Measurements from ENCODE around the gene FMN1.

- TF ChIP-seq CTCF (IDR thresholded peaks at IDR 0.05; ENCODE audit: control extremely low read depth in 1 of 3, insufficient read depth in 1 of 3, low read depth in 1 of 3, low read length in 3 of 3) (no peak), POLR2A (IDR thresholded peaks at IDR 0.05; ENCODE audit: control extremely low read depth in 1 of 2, low read depth in 2 of 2, low read length in 2 of 2) (no peak), HDAC2 (IDR thresholded peaks at IDR 0.05; ENCODE audit: borderline replicate concordance in 1 of 2, low read depth in 2 of 2, low read length in 2 of 2) (no peak), CHD7 (IDR thresholded peaks at IDR 0.05; ENCODE audit: insufficient replicate concordance, low read length) (no peak), YY1 (IDR thresholded peaks at IDR 0.05; ENCODE audit: low read depth, low read length) (no peak)
These were observed 415.9 kb downstream of the FMN1 start for GRCh38 chr15:32778391-32779176.
